ENCODE measurements around the gene LCN6. TPM values are rescaled to one million over a fixed set of nuclear protein-coding genes. Genes with fewer than 3 reads are reported as not detected.

LCN6 gene
- total RNA-seq, 4 donors from 2014 or later, result 4.0 to 8.3 (median 5.9) TPM

DNA sequence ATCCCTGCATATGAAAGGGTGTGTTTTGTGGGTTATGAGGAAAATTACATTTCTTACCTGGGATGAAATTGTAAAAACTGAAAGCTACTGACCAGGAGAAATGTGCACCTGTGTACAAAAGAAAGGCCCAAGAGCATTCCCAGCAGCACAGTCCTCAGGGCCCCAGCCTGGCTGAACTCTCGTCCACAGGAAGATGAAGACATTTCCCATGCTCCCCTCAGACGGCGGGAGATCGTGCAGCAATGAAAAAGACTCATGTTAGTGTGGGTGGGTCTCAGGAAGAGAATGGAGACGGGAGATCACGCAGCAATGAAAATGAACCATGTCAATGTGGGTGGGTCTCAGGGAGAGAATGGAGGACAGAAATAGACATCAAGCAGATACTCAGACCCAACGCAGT, 28.6 kb upstream of the LCN6 start:
- Histone ChIP-seq H3K9me3 (no peaks in the 10 kb centered on the region), H3K4me3 (no peak overlapping the region), H3K4me1 (no peaks in the 10 kb centered on the region), H3K27me3 (no peaks in the 10 kb centered on the region), H3K27ac (no peak overlapping the region), H3K36me3 (no peaks in the 10 kb centered on the region)
- WGBS, result 66% methylated on average over 7 of the region's 7 CpGs
- TF ChIP-seq, protein P1, sequence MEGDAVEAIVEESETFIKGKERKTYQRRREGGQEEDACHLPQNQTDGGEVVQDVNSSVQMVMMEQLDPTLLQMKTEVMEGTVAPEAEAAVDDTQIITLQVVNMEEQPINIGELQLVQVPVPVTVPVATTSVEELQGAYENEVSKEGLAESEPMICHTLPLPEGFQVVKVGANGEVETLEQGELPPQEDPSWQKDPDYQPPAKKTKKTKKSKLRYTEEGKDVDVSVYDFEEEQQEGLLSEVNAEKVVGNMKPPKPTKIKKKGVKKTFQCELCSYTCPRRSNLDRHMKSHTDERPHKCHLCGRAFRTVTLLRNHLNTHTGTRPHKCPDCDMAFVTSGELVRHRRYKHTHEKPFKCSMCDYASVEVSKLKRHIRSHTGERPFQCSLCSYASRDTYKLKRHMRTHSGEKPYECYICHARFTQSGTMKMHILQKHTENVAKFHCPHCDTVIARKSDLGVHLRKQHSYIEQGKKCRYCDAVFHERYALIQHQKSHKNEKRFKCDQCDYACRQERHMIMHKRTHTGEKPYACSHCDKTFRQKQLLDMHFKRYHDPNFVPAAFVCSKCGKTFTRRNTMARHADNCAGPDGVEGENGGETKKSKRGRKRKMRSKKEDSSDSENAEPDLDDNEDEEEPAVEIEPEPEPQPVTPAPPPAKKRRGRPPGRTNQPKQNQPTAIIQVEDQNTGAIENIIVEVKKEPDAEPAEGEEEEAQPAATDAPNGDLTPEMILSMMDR (IDR thresholded peaks at IDR 0.05), result no peak
- no peak for TF ChIP-seq EP300 (IDR thresholded peaks at IDR 0.05)
- no peak for TF ChIP-seq POLR2AphosphoS5 (IDR thresholded peaks at IDR 0.05)
- TF ChIP-seq POLR2A (IDR thresholded peaks at IDR 0.05), result no peak
- DNase-seq (ENCODE audit: low spot score in 2 of 2), result no peak

DNA sequence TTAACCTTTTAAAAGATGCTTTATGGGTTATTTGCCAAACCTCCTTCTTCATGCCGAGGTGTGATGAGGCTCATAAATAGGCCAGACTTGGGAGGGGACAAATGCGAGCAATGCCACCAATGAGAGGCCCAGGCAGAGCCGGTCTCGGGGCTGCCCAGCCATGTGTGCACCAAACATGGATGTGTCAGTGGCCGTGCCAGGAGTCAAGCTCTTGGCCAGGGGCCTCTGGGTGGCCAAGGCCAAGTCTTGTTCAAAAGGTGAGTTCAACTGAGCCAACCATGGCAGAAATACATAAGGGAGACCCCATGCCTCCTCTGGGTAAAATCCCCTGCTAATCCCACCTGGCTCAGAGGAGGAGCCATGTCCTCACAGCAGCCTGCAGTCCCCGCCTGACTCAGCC, 26.9 kb upstream of the LCN6 start:
- TF ChIP-seq, protein P1 (IDR thresholded peaks at IDR 0.05), result no peak
- TF ChIP-seq POLR2A (IDR thresholded peaks at IDR 0.05) (no peak), EP300 (IDR thresholded peaks at IDR 0.05) (no peak), POLR2AphosphoS5 (IDR thresholded peaks at IDR 0.05) (no peak)
- Histone ChIP-seq H3K4me1 (no peaks in the 10 kb centered on the region), H3K27me3 (no peaks in the 10 kb centered on the region), H3K9me3 (no peaks in the 10 kb centered on the region), H3K27ac (no peak overlapping the region), H3K4me3 (no peak overlapping the region), H3K36me3 (no peaks in the 10 kb centered on the region)
- no peak for DNase-seq (ENCODE audit: low spot score in 2 of 2)
- 58% methylated on average over 2 of the region's 6 CpGs for WGBS

DNA sequence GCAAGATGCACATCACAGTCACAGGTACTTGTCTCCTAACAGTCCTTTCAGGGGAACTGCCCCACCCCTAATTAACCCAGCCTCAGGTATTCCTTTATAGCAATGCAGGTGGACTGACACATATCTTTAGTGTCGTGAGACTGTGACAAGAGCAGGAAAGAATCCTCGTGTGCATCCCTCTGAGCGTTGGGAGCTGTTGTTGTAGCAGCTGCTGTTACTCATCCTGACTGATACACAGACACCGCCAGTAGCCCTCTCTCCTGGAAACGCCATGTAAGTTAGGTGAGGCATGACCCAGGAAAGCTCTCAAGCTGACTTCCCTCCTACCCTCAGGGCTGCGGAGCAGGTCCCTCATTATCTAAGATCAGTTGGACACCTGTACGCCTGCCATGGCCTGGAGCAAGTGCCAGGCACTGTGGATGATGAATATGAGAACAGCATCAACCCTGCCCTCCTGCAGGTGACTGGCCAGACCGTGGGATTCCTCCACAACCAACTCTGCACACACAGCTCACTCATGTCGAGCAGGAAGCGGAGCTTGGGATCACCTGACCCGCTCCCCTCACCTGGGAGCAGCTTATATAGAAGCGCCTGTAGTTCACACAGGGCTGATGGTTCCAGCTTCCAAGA, 26.2 kb upstream of the LCN6 start:
- Histone ChIP-seq H3K27ac (no peak overlapping the region), H3K4me3 (no peak overlapping the region)
- 82% methylated on average over 11 of the region's 12 CpGs for whole genome bisulfite sequencing

DNA sequence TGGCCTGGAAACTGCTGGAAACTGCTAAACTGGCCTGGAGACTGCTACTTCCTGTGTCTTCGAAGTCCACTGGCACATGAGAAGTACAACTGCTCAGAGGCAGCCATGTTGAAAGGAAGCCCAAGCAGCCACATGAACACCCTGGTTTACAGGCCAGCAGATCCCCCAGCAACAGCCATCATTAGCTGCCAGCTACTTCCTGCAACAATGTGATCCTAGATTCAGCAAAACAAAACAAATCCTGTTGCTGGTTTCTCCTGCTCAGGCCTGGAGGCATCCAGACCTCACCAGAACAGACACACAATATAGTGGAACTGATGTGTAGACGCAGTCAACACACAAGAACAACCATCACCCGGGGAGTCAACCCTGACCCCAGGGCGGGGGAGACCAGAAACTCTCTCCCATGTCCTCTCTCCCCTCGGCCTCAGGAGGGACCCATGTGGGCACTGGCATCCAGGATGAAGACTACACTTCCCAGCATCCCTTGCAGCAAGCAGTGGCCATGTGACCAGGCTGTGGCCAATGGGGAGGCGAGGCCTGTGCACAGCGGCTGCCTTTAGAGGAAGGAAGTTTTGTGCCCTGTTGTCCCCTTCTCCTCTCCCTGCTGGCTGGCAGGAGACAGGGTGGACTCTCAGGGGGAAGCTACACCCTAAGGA, 25.2 kb upstream of the LCN6 start:
- H3K27me3 ChIP-seq, result no peaks in the 10 kb centered on the region
- H3K4me3 ChIP-seq, result no peak overlapping the region
- H3K36me3 ChIP-seq, result no peaks in the 10 kb centered on the region
- no peak for DNase-seq (ENCODE audit: low spot score in 2 of 2)
- WGBS, result 100% methylated on average over 1 of the region's 7 CpGs
- TF ChIP-seq EP300 (IDR thresholded peaks at IDR 0.05) (no peak), POLR2A (IDR thresholded peaks at IDR 0.05) (no peak), POLR2AphosphoS5 (IDR thresholded peaks at IDR 0.05) (no peak)
- TF ChIP-seq, protein P1 (IDR thresholded peaks at IDR 0.05), result no peak
- no peaks in the 10 kb centered on the region for H3K4me1 ChIP-seq
- no peaks in the 10 kb centered on the region for H3K9me3 ChIP-seq
- H3K27ac ChIP-seq, result no peak overlapping the region

More for the DNA sequence above, 26.2 kb upstream of the LCN6 start:
- no peaks in the 10 kb centered on the region for H3K27me3 ChIP-seq
- no peaks in the 10 kb centered on the region for H3K9me3 ChIP-seq
- H3K4me1 ChIP-seq, result no peaks in the 10 kb centered on the region
- DNase-seq (ENCODE audit: low spot score in 2 of 2), result no peak
- H3K36me3 ChIP-seq, result no peaks in the 10 kb centered on the region
- TF ChIP-seq EP300 (IDR thresholded peaks at IDR 0.05) (no peak), POLR2AphosphoS5 (IDR thresholded peaks at IDR 0.05) (no peak), POLR2A (IDR thresholded peaks at IDR 0.05) (no peak)
- TF ChIP-seq, protein P1 (IDR thresholded peaks at IDR 0.05), result no peak

DNA sequence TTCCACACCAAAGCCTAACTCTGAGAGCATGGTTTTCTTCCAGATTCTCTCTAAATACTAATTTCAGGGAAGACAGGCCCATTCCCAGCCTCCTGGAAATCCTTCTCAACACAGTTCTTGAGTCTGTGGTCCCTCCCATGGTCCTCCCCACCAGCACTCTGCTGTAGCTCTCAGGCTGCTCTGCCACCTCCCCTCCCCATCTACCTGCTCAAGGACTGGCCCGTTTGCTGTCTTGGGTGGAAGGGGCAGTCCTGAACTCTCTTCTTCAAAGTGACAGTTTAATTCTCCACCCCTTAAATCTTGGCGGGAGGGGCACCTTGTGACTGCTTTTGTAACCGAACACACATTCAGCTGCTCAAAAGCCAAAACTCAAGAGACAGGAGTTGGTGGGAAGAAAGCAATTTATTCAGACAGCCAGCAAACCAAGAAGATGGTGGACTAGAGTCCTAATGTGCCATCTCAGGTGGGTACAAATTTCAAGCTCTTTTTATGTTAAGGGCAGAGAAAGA, 23.6 kb upstream of the LCN6 start:
- Histone ChIP-seq H3K4me1 (no peaks in the 10 kb centered on the region), H3K27me3 (peaks cover 13% of the 10 kb centered on the region), H3K36me3 (no peaks in the 10 kb centered on the region), H3K27ac (no peak overlapping the region), H3K4me3 (no peak overlapping the region), H3K9me3 (no peaks in the 10 kb centered on the region)
- 53% methylated on average over 3 of the region's 3 CpGs for WGBS
- no peak for TF ChIP-seq EP300 (IDR thresholded peaks at IDR 0.05)
- TF ChIP-seq, protein P1 (IDR thresholded peaks at IDR 0.05), result no peak
- no peak for TF ChIP-seq POLR2AphosphoS5 (IDR thresholded peaks at IDR 0.05)
- TF ChIP-seq POLR2A (IDR thresholded peaks at IDR 0.05), result no peak
- DNase-seq (ENCODE audit: low spot score in 2 of 2), result no peak

Measured in suprapubic skin (tissue), 4 donors.